GM18909 (cell line): Measurements from ENCODE around the gene LPP.

Source experiments
- ATAC-seq: cut with Tn5 transposase; IDR thresholded peaks from one replicate; pipeline ENCODE4 v1.9.1; 2021; ENCODE audit warnings: mild to moderate bottlenecking; ENCODE audit not compliant: unreplicated experiment, poor library complexity

LPP gene

DNA sequence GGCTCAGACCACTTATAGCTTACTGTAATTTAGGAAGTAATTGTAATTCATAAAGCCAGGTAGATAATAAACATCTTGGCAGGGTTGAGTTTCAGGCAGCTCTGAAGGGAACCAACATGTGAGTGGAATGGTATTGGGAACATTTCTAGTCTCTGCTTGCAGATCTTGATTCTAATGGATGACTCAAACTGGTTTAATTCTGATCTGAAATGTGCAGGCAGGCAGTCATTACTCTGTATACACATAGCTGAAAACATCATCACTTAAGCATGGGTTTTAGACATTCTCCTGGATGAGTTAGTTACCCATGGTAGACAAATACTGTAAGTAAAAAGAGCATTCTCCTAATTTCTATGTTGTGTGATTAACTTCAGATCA, 700.8 kb downstream of the LPP start:
- ATAC-seq: no peak

DNA sequence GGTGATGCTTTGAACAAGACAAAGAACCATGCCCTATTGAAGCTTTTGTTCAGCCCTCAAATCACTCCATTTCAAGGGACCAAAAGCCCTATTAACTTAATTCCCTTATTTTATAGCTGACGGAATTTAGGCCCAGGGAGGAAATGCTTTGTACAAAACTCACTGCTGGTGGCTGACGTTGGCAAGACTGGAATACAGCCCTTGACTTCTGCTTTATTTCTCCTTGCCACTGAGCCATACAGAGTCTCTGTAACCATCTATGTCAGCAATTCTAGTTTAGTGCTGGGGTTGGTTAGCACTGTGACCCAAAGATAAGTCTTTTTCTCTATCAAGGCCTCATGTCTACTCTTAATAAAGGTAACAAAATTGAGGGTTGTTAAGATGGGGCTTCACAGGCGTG, 701.7 kb downstream of the LPP start:
- ATAC-seq: no peak

DNA sequence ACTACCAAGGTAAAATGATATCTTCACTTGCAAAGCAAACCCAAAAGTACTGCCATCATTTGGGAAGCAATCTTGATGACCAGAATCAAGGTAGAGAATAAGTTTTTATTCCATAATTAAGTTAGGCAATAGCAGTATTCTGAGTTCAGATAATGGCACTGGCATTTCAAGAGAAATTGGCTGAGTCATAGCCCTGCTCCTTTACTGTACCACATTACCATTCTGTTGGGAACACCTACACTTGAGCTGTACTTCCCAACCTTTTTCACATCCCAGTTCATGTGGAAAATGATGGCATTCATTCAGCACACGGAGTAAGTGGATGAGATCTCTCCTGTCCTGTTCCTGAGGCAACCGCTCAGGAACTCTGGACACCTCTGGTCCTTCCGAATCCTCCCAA, 706.2 kb downstream of the LPP start:
- no peak for ATAC-seq

DNA sequence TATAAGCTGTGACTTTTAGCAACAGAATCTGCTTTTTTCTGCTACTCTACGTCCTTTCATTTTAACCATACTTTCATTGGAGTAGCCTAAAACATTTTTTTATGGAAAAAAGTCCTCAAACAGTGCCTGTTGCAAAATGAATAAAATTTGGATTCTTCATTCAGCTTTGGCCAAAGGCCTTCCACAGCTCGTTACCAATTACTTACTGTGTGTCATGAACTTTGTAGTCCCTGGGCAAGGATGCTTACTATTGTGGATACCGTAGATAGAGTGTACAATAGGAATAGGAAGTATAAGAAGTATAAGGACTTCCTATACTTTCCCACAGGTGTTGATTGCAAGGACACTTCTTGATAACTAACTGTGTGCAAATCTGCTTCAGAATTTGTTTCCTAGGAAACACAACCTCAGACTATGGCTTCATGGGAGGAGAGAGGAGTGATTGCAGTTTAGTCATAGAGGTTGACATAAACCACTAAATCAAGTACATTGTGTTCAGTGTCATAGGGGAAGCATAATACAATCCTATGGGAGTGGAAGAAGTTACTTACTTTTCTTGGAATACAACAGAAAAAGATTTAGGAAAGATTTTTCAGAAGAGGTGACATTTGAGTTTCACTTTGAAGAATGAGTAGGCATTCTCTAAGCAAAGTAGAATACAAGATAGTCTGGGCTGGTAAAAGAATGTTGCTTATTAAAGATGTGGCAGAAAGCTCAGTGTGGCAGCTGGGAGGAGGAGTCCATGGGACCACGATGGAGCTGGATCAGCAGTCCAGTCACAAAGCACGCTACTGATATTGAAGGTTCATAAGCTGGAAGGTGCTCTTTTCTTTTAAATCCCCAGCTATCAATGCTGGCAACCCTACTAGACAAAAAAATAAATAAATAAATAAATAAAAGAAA, 708.1 kb downstream of the LPP start:
- no peak for ATAC-seq

DNA sequence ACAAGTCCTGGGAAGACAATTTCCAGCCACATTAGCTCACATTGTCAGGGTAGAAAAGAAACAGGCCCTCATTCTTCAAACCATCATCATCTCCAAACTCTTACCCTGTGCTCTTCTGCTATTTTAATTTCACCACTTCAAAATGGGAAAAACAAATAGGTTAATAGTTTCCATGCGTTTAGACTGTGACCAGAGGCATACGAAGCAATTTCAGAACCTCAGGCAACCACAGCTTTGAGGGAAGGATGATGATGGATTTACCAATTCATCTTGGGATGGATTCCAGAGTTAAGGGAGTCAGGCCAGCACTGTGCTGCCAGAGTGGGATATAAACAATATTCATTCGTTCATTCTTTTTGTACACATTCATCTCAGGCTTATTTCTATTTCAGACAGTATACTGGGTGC, 710.0 kb downstream of the LPP start:
- no peak for ATAC-seq

DNA sequence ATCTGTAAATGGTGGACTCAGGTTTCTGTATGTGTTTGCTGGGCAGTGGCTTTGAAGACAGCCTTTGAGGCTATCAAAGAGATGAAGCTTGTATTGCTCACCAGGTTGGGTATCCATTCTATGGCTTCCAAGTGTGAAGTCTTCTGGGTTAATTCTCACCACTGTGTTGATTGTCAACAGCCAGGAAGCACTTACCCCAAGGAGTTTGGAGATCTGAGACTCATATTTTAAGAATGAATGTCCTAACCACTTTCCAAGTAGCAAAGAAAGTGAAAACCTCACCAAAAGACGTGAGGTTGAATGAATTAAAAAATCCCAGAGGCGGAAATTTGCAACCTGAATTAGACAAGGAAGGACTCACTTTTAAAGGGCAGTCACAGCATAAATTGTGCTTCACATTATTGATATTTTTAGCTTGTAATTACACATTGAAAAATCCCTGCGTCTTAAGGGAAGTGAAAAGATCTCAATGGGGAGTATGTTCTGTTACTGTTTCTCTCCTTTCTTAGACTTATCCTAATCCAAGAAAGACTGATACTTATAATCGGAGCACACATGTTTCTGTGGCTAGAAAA, 713.8 kb downstream of the LPP start:
- ATAC-seq: no peak

DNA sequence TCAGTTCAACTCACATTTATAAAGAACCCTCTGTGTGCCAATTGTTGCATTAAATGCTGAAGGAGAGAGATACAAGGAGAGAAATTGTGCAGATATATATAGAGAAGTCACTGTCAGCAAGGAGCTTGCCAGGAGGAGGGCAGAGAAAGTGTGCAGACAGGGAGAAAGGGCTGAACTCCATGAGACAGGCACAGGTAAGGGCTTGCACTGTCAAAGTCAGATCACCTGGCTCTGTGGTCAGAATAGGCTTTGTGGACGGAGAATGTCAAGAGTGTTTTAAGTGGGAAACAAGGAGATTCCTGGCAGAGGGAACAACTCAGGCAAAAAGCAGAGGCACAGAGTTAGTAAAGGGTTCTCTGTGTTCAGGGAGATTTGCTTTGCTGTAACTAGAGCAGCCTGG, 714.8 kb downstream of the LPP start:
- ATAC-seq: no peak

DNA sequence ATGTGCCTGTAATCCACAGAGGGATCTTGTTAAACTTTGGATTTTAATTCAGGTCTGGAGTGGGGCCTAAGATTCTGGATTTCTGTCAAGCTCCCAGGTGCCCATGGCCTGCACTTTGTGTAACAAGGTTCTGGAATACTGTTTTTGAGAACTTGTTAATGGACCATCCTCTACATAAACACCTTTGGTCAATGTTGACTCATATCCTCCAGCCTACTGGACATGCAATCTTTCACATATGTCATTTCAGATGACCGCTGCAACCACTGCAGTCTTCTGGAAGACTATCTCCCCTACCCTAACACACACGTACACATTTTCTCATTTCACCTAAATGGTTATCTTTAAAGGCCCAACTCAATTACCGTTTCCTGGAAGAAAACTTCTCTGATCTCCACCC, 715.7 kb downstream of the LPP start:
- no peak for ATAC-seq

DNA sequence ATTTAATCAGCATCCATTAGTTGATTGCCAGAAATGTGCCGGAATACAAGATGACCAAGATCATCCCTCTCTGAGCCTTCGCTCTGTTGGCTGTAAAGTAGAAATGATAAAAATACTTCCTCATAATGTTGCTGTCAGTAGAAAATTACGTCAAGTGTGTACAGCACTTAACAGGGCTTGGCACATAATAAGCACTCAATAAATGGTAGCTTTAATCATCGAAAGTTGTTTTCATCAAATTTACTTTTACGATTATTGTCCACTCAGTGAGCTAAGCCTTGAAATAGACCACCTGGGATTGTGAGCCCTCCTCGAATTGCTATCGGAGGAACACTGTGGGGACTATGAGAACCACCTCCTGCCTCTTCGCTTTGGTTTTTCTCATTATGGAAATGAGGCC, 716.5 kb downstream of the LPP start:
- no peak for ATAC-seq

DNA sequence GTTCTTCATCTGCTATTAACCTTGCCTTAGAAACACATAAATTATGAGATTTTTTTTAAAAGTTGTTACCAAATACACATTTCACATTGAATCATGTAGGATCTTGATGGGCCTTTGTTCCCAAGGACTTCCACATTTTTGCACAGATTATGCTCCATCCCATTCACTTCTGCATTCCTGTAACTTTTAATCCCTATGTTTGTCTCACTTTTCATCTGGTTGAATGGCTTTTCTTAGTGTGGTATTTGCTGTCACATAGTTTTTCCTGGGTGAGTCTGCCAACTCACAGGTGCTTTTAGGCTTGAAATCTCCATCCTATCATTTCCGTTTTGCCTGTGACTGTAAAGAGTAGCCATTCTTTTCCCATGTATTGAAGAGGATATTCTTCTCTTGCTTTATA, 720.6 kb downstream of the LPP start:
- ATAC-seq: no peak

DNA sequence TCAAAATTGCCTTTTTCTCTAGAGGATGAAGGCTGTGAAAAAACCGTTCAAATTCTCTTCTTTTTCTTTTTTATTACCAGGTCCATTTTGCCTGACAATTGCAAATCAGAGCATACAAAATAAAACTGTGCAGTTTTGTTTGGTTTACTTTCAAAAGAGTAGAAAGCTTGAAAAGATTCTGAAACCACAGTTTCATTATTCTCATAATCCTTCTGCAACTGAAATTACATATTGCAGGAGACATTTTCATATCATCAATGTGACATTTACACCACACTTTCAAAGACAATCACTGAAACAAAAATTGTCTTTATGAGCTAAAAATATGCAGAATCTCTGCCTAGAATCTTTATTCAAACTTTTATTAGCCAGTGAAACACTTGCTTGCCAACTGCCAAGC, 721.5 kb downstream of the LPP start:
- ATAC-seq: no peak

DNA sequence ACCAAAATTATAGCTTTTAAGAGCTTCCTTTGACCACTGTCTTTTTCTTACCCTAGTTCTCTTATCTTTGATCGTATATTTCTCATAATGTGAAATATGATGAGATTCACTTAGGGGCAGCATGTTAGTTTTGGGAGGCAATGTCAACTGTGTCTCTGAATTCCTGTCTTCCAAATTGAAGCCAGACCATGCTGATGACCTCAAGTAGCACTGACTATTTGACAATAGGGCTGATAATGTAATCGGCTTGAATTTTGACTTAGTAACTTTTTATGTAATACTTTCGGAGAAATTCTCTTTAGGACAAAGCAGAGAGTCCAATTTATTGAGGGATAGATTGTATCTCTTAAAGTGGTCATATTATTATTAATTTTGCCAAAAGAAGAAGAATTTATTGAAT, 722.4 kb downstream of the LPP start:
- no peak for ATAC-seq

DNA sequence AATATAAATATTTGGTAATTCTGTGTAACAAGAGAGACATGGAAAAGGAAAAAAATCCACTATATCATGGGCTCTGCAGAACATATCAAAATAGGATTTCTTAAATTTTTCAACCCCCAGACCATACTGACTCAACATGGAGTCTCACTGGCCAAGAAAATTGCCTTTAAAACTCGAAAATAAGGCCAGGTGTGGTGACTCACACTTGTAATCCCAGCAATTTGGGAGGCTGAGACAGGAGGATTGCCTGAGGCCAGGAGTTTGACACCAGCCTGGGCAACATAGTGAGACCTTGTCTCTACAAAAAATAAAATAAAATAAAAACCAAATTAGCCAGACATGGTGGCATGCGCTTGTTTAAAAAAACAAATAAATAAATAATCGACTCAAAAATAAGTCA, 723.4 kb downstream of the LPP start:
- ATAC-seq: no peak

DNA sequence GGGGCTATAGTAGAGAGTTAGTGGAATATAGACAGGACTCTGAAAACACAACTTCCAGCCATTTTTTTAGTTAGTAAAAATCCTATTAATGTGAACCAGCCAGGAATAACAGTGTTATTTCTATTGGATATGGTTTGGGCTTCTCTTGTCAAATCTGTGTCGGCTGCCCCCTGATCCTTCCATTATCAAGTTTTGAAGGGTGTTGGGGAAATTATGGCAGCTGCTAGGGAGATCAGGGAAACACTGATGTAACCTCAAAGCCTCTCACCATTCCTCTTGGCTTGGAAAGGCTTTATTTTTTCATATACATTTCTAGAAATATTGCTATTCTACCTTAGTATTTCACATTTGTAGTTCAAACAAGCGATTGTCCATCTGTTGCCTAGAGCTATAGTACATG, 724.1 kb downstream of the LPP start:
- no peak for ATAC-seq

DNA sequence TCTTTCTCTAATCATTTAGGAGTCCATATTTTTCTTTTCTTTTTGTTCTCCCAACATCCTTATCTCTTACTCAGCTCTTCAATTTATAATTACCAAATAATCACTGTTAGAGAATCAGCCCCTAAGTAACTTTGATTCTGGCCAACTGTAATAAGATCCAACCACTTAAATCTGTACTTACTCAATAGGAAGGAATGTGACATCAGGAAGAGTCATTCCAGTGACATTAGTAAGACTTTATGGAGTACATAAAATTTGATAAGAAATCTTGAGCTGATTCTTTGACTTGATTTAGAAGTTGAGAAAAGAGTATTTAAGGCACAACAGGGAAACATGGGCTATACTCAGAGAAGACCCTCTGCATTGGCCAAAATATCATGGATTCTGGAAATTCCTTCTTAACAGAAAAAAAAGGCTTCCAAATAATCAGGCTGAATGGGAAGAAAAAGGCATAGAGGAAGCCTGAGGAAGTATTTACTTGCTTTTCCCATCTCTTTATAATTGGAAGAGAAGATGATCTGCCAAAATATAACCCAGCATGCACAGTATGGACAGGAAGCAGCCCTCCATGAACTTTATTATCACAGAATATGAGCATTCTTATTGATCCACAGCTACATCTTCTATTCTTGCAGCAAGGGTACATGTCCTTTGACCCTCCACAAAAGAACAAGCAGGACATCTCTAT, 728.1 kb downstream of the LPP start:
- ATAC-seq: no peak

DNA sequence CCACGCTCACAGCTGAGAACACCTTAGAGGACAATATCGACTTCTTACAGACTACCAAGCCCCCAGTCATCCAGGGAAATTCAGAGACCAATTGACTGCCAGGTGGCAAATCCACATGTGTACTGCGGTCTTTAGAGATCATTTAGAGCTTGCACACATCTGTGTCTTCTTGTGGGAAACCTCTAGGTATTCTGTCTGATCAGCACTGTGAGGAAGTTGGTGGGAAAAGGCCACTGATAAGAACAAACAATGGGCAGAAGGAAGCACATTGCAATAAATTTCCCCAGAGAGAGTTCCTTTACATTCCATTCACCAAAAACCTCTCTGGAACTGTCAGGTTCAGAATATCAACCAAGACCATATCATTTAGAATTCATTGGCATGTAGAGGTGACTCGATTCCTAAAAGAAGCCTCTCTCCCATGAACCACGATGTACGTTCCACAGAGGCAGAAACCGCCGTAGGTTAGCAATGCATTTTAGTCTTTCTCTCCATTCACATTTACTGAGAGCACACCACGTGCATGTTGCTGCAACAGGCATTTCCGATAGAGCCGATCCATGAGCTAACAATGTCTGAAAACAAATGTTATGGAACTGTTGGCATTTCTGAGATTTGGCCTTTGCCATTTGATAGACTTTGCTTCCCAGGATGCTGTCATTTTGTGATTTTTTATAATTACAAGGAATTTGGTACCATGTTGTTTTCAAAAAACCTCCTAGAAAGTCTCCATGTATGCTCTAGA, 730.5 kb downstream of the LPP start:
- no peak for ATAC-seq

DNA sequence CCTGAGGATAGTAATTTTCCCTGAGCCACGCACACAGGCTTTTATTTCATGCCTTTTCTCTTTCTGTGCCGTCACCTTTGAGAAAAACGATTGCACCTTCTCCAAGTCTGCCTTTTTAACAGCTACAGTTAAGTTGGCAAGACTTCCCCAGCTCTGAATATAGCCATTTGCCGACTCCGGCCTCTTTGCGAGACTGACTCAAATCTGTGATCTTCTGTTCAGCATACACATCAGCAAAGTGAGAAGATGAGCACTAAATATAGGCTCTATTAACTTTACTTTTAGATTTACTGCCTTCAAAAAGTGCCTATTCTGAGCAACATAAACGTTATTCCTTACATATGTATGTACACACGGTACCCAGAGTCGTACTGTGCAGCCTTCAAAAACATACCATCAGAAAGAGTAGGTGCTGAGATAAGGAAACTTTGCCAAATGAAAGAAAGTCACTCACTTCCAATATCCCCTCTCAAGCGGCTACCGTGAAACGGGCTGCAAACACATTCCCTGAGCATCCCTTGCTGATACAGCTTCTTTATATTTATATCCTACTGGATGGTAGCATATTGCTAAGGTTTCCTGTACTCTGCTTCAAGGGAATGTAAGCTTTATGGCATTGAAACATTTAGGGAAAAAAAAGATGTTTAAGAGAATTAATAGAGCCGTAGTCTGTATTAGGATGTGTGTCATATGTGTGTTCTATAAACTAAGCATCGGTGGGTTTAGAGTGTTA, 734.5 kb downstream of the LPP start:
- ATAC-seq: no peak

DNA sequence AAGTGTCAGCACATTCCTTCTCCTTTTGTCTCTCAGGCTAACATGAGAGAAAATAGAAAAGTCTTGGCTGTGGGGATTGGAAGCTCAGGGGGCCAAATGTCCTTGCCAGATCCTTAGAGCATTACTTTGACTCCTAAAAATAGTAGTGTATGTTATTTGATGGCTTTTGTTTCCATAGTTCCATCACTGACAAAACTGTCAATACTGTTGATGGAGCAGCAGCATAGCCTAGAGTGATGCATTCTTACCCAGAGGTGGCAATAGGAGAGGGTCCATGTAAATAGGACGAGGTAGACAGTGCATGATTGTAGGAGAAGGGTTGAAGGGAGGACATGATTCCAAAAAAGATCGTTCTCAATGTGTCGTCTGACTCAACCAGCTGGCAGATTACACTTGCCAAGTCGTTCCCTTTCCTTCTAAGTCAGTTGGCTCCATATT, 735.1 kb downstream of the LPP start:
- no peak for ATAC-seq

DNA sequence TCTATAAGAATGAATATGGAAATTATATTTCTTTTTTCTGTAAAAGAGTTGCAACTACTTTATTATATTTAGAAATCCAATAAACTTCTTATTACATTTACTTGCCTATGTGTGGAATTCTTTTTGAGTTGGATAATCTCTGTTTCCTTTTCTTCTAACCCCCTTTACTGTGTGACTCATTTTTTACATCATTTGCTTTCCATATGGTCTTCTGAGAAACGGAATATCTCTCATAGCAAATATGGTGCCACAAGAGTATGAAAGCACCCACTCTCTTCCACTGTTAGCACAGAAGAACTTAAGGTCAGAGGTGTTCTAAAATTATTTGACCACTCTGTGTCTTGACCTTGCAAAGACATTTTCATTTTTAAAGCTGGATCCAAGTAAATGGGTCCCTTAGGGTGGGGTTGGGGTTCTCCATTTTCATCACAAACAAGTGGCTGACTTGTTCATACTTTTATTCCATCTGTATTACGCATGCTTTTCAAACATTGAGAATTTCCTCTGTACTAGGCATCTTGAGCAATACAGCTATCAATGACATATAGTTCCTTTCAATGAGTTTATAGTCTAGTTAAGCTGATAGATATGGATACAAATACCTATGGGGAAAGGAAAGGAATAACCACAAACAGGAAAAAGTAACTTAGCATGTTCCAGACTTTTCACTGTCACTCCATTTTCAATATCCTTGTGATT, 736.8 kb downstream of the LPP start:
- ATAC-seq: no peak

DNA sequence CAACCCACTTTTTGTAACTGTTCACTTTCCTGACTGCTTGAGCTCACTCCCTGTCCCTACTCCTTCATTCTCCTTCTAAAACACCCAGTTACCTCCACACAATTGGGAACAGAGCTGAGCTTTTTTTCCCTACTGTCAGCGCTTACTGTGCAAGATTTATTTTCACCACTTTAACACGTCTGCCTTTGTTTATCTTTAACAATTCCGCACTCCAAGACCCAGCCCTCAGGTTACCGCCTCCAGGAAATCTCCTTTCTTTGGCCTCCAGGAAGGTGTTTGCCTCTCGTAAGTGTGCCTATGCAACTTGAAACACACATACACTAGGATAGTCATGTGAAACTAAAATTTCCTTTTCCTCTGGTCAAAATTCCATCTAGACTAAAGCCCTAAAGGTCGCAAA, 745.9 kb downstream of the LPP start:
- ATAC-seq: no peak
